ENCODE measurements around the gene ANKS6.

ANKS6 gene

DNA sequence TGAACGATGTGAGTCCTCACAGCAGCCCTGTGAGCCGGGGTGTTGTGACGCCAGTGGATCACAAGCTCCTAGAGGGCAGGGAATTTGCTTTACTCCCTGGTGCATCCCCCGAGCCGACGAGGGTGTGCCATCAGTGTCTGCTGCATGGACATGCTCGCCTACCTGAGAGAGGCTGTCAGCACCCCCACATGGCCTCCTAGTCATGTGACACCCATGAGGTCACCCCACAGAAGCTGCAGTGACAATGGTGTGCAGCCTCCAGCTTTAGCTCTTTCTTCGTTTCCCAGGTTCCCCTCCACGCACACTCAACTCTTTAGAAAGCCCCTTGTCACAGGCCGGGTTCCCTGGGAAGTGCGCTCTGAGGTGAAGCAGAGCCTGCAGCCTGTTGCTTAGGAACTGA, 67.9 kb downstream of the ANKS6 start:
- peaks cover 3% of the 10 kb centered on the region for H3K36me3 ChIP-seq (ENCODE audit: control insufficient read depth, insufficient read depth, low read length)
- H3K27ac ChIP-seq (ENCODE audit: low read depth, low read length): no peak overlapping the region
- H3K4me1 ChIP-seq (ENCODE audit: control insufficient read depth, insufficient read depth, low read length): no peaks in the 10 kb centered on the region
- no peaks in the 10 kb centered on the region for H3K27me3 ChIP-seq (ENCODE audit: control insufficient read depth, insufficient read depth, low read length)
- H3K4me3 ChIP-seq (ENCODE audit: low read length): no peak overlapping the region
- H3K9ac ChIP-seq (ENCODE audit: low read length): no peak overlapping the region

DNA sequence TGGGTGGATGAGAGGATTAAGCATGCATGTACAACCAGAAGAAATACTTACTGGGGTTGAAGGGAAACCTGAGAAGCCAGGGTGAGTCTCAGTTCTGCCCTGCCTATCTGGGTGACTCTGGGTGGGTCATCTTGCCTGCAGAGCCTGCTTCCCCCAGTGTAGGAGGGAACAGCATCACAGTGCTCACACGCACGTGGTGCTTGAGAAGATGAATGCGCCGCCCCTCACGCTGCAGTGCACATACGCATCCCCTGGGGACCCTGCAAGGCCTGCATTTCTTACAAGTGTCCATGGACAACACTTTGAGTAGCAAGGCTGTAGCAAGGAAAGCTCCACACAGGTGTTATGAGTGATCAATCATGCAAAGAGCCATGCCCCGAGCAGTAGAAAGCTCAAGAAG, 68.9 kb downstream of the ANKS6 start:
- H3K27ac ChIP-seq (ENCODE audit: low read depth, low read length): no peak overlapping the region

DNA sequence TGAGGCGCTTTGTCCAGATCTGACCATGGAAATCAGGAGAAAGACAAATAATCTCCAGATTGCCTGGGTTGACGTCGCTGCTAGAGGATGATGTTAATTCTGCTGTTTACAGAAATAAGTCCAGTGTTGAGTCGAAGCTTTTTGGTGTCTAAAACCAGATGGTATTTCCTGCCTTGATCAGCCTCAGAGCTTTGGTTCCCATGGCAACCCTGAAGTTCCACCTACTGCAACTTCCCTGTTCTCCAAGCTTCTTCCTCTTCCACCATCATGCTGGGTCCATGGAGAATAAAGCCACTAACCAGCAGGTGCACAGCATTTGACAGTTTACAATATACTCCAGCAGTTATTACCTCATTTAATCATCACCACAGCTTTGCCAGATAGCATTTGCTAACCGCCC, 69.6 kb downstream of the ANKS6 start:
- H3K27me3 ChIP-seq (ENCODE audit: control insufficient read depth, insufficient read depth, low read length): peaks cover 2% of the 10 kb centered on the region
- no peak overlapping the region for H3K27ac ChIP-seq (ENCODE audit: low read depth, low read length)
- no peak overlapping the region for H3K4me3 ChIP-seq (ENCODE audit: low read length)
- no peaks in the 10 kb centered on the region for H3K4me1 ChIP-seq (ENCODE audit: control insufficient read depth, insufficient read depth, low read length)
- H3K9ac ChIP-seq (ENCODE audit: low read length): no peak overlapping the region
- H3K36me3 ChIP-seq (ENCODE audit: control insufficient read depth, insufficient read depth, low read length): no peaks in the 10 kb centered on the region

More for the DNA sequence above, 68.9 kb downstream of the ANKS6 start:
- Histone ChIP-seq H3K4me1 (ENCODE audit: control insufficient read depth, insufficient read depth, low read length) (no peaks in the 10 kb centered on the region), H3K9ac (ENCODE audit: low read length) (no peak overlapping the region), H3K36me3 (ENCODE audit: control insufficient read depth, insufficient read depth, low read length) (no peaks in the 10 kb centered on the region), H3K27me3 (ENCODE audit: control insufficient read depth, insufficient read depth, low read length) (peaks cover 2% of the 10 kb centered on the region), H3K4me3 (ENCODE audit: low read length) (no peak overlapping the region)

DNA sequence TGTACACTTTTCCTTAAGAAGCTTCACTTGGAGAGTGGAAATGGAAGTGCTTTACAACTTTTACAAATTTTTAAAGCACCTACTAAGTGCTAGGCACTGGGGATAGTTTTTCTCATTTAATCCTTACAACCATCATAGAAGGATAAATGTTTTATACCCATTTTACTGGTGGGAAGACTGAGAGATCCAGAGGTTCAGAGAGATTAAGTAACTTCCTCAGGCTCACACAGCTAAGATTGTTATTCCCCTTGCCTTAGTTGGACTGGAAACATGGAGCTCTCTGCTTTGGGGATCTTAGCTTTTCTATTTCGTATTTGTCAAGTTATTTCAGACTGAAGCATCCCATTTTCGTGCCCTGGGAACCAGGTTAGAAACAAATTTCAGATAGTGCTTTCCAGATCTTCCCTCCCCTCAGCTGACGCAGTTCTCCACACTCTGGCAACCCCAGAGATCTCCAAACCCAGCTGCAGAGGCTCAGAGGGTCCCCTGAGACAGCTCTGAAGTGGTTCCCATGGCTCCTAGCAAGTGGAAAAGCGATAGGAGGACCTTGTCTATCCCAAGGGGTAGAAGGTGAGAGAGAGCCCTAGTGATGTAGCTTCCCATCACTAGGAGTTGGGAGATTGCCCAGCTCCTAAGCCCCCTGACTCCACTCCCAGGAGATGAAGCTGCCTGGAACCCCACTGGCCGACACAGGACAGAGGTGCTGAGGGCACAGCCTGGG, 71.4 kb downstream of the ANKS6 start:
- H3K27me3 ChIP-seq (ENCODE audit: control insufficient read depth, insufficient read depth, low read length): peaks cover 2% of the 10 kb centered on the region
- H3K9ac ChIP-seq (ENCODE audit: low read length): no peak overlapping the region
- H3K4me1 ChIP-seq (ENCODE audit: control insufficient read depth, insufficient read depth, low read length): no peaks in the 10 kb centered on the region
- no peak overlapping the region for H3K27ac ChIP-seq (ENCODE audit: low read depth, low read length)
- H3K4me3 ChIP-seq (ENCODE audit: low read length): no peak overlapping the region
- H3K36me3 ChIP-seq (ENCODE audit: control insufficient read depth, insufficient read depth, low read length): no peaks in the 10 kb centered on the region

DNA sequence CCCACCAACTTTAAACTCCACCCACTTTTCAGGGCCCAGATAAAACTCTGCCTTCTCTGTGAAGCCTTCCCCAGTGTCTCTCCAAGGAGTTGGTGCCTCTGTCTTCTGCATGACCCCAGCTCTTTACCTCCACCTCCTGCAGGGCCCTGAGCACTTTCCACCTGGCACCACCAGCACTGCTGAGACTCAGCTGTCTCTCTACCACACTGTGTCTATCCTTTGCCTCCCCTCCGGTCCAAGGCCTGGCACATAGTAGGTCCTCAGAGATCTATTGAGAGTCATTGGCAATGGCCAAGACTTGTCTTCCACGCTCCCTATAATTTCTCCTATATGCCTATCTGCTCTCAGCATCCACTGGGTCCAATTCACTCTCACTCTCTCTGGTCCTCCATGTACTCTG, 74.7 kb downstream of the ANKS6 start:
- no peaks in the 10 kb centered on the region for H3K36me3 ChIP-seq (ENCODE audit: control insufficient read depth, insufficient read depth, low read length)

DNA sequence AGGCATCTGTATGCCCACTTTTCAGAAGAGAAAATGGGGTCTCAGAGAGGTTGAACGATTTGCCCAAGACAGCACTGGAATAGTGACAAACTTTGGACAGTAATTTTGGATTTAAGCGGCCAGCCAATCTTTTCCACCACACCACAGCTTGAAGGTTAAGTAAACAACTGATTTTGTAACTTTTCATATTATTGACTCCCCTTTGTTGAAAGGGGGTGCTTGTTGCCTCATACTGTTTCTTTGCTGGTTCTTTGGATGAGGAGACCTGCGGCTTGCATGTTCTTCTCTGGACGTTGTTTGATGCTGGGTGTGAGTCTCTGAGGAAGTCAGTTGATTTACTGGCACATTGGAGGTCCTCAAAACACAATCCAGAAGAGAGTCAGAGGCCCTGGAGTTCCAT, 76.0 kb downstream of the ANKS6 start:
- Histone ChIP-seq H3K27ac (ENCODE audit: low read depth, low read length) (no peak overlapping the region), H3K36me3 (ENCODE audit: control insufficient read depth, insufficient read depth, low read length) (no peaks in the 10 kb centered on the region), H3K4me3 (ENCODE audit: low read length) (no peak overlapping the region), H3K4me1 (ENCODE audit: control insufficient read depth, insufficient read depth, low read length) (no peaks in the 10 kb centered on the region), H3K27me3 (ENCODE audit: control insufficient read depth, insufficient read depth, low read length) (peaks cover 2% of the 10 kb centered on the region), H3K9ac (ENCODE audit: low read length) (no peak overlapping the region)

More for the DNA sequence above, 74.7 kb downstream of the ANKS6 start:
- peaks cover 2% of the 10 kb centered on the region for H3K27me3 ChIP-seq (ENCODE audit: control insufficient read depth, insufficient read depth, low read length)
- H3K4me3 ChIP-seq (ENCODE audit: low read length): no peak overlapping the region
- H3K9ac ChIP-seq (ENCODE audit: low read length): no peak overlapping the region
- no peaks in the 10 kb centered on the region for H3K4me1 ChIP-seq (ENCODE audit: control insufficient read depth, insufficient read depth, low read length)
- no peak overlapping the region for H3K27ac ChIP-seq (ENCODE audit: low read depth, low read length)

DNA sequence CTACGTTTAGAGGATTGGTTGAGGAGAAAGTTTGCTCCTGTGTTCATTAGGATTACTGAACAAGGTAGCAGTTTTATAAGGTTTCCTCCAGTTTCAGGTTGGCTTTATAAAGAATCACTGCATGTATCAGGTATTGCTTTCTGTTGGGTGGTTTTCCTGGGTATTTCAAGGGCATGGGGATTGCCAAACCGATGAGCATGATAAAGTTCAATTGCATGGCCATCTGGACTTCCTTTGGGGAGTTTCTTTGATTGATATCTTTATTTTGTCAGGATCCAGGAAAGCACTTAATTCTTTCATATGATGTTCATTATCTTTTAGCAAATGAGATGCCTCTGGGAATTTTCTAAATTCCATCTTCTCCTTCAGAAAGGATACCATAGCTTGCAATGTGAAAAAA, 77.3 kb downstream of the ANKS6 start:
- Histone ChIP-seq H3K27me3 (ENCODE audit: control insufficient read depth, insufficient read depth, low read length) (peaks cover 2% of the 10 kb centered on the region), H3K36me3 (ENCODE audit: control insufficient read depth, insufficient read depth, low read length) (no peaks in the 10 kb centered on the region), H3K9ac (ENCODE audit: low read length) (no peak overlapping the region), H3K4me1 (ENCODE audit: control insufficient read depth, insufficient read depth, low read length) (no peaks in the 10 kb centered on the region), H3K27ac (ENCODE audit: low read depth, low read length) (no peak overlapping the region), H3K4me3 (ENCODE audit: low read length) (no peak overlapping the region)

DNA sequence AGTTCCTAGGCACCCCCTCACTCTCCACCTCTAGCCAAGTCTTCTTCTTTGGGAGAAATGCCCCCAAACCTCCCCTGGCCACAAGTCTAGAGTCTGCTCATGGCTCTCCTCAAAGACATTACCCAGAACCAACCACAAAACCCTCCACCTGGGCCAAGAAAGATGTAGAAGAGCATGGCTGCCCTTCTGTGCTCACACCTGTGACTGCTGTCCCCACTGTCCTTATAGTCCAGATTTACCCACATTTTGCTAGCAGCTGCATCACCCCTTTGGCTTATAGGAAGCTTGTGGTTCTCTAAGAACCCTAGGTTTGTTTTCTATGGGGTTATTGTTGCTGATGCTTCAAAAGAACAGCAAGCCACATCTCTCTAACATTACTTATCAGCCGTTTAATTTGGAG, 81.5 kb downstream of the ANKS6 start:
- Histone ChIP-seq H3K4me3 (ENCODE audit: low read length) (no peak overlapping the region), H3K36me3 (ENCODE audit: control insufficient read depth, insufficient read depth, low read length) (no peaks in the 10 kb centered on the region), H3K4me1 (ENCODE audit: control insufficient read depth, insufficient read depth, low read length) (no peaks in the 10 kb centered on the region), H3K27me3 (ENCODE audit: control insufficient read depth, insufficient read depth, low read length) (peaks cover 3% of the 10 kb centered on the region), H3K9ac (ENCODE audit: low read length) (no peak overlapping the region), H3K27ac (ENCODE audit: low read depth, low read length) (no peak overlapping the region)

DNA sequence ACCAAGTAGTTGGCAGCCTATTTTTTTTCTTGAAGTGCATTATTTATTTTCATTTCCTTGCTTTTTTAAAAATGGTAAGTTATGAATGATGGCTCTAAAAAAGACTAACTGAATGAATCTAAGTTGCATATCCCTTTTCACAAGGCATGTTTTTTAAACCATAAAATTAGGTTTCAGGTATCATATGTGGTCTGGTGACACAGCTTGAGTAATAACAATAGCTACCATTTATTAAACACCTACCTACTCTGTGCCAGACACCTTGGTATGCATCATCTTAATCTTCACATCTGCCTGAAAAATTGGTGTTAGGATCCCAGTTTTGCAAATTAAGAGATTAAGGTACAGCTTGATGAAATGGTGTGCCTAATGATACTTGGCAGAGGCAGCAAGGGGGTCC, 83.4 kb downstream of the ANKS6 start:
- Histone ChIP-seq H3K36me3 (ENCODE audit: control insufficient read depth, insufficient read depth, low read length) (no peaks in the 10 kb centered on the region), H3K4me1 (ENCODE audit: control insufficient read depth, insufficient read depth, low read length) (no peaks in the 10 kb centered on the region), H3K27me3 (ENCODE audit: control insufficient read depth, insufficient read depth, low read length) (peaks cover 11% of the 10 kb centered on the region), H3K27ac (ENCODE audit: low read depth, low read length) (no peak overlapping the region), H3K9ac (ENCODE audit: low read length) (no peak overlapping the region), H3K4me3 (ENCODE audit: low read length) (no peak overlapping the region)

DNA sequence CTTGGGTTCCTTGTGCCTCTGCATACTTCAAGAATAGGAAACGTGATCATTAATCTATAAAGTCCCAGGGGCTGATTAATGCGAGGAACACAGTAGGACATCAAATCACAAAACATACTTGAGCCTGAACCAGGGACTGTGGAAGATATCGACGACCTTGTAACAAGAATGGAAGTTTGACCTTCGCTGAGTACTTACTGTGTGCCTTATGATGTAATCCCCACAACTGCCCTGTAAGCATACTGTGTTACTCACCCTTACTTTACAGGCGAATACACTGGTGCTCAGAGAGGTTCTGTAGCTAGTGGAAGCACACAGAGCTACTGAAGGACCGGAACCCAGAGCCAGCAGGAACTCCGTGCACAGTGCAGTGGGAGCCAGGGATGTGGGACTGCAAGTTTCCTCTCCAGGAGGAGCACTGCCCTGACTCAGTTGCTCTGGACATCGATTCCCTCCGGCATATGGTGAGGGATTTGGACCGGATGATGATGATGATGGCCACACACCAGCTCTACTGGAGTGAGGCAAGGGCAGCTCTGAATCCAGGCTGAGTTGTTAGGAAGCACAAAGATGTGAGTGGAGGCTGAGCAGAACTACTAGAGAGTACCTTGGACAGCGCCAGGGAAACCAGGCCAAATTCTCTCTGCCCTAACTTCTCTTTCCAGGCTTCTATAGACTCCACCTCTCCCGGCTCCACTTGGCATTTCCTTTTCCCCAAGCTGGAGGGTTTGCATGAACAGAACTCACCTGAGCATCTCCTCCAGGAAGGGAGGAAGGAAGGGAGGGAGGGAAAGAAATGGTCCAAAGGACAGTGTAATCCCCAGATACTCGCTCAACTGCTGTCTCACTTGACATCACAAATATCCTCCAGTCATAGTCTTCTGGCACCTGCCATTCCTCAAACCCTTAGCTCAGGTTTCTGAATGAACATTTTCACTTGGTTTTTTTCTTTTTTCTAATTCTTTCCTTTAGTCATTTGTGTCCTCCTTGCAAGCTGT, 86.1 kb downstream of the ANKS6 start:
- Histone ChIP-seq H3K4me3 (ENCODE audit: low read length) (no peak overlapping the region), H3K27ac (ENCODE audit: low read depth, low read length) (no peak overlapping the region), H3K9ac (ENCODE audit: low read length) (no peak overlapping the region), H3K4me1 (ENCODE audit: control insufficient read depth, insufficient read depth, low read length) (no peaks in the 10 kb centered on the region), H3K27me3 (ENCODE audit: control insufficient read depth, insufficient read depth, low read length) (peaks cover 27% of the 10 kb centered on the region), H3K36me3 (ENCODE audit: control insufficient read depth, insufficient read depth, low read length) (no peaks in the 10 kb centered on the region)

DNA sequence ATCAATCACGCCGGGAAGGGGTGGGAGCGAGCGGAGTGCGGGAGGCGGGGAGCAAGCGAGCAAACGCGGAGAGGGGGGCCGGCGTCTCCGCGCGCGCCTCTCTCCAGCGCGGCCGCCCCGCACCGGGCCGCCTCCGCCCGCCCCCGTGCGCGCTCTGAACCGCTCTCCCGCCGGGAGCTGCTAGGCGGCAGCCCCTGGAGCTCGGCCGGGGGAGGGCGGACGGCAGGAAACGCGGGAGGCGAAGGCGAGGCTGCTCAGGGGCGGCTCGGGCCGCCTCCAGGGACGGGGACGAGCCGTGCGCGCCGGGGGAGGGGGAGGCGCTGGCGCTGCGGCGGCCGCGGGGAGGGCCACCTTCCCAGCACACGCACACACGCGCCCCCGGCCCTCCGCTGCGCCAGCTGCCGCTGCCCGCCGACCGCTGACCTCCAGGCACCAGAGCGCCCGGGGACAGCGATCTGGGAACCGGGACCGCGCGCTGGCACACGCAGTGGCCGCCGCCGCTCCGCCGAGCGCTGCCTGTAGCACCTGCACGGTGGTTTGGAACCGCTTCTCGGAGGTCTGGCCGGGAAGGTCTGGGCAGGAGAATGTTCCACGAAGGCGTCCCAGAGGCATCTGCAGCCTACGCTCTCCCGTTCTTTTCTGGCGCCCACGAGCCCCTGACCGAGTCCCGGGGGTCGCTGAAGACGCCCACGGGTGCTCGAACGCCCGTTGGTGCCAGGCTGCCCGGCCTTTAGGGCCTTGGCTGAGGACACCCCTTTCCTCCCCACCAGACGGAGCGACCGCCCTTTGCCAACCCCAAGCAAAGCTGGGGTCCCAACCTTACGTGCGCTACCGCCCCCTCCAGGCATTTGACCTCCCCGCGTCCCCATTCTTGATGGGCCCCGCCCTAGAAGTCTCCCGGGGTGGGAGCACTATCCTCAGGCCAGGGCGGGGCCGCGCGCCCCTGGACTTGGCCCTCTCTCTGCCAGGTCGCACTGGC, 87.1 kb downstream of the ANKS6 start, which contains the start of gene GABBR2:
TSS of gene GABBR2 (minus strand) at position 3 of the 979 bp plus-strand sequence. CDS start 198 bp downstream, outside the sequence.
- Histone ChIP-seq H3K27me3 (ENCODE audit: control insufficient read depth, insufficient read depth, low read length) (peaks cover 30% of the 10 kb centered on the region), H3K36me3 (ENCODE audit: control insufficient read depth, insufficient read depth, low read length) (no peaks in the 10 kb centered on the region), H3K27ac (ENCODE audit: low read depth, low read length) (no peak within 1 kb of the TSS), H3K4me3 (ENCODE audit: low read length) (peak within 1 kb of the TSS; percentile 21), H3K9ac (ENCODE audit: low read length) (no peak within 1 kb of the TSS), H3K4me1 (ENCODE audit: control insufficient read depth, insufficient read depth, low read length) (no peaks in the 10 kb centered on the region)
